ENCODE results near the gene RABGAP1L. TPM values are rescaled to one million over a fixed set of nuclear protein-coding genes. Genes with fewer than 3 reads are reported as not detected.

The RABGAP1L gene
- total and polyA plus RNA-seq, 2 donors (not counting 3 experiments of a cell fraction or from before 2014, with no cell fraction given): 6.4 to 22.2 TPM

DNA sequence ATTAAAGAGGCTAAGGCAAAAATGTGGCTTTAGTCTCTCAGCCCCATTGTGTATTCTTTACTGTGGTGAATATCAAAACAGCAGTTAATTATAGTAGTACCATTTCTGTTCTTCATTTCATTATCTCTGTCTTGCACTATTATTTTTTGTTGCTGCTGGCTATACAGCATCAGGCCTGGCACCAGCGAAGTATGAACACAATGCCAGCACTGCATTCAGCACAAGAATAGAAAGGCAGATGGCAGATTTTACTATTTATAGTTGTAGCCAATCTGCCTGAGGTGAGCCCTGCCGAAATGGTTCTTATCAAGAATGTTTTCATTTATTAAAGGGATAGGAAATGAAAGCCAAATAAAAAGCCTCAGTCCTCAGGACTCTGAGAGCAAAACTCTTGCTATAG lies 360.5 kb downstream of the RABGAP1L start:
- Histone ChIP-seq H3K79me2 (ENCODE audit: control insufficient read depth, insufficient read depth, low read length) (no peaks in the 10 kb centered on the region), H3K4me3 (replicated peaks in 1 of 3; ENCODE audit: insufficient read depth in 1 of 3, low read depth in 1 of 3, low read length in 3 of 3) (no peak overlapping the region), H3K4me1 (ENCODE audit: control insufficient read depth, extremely low read depth, insufficient read depth, low read length) (no peaks in the 10 kb centered on the region), H3K36me3 (ENCODE audit: control insufficient read depth in 2 of 2, extremely low read depth in 1 of 2, insufficient read depth in 2 of 2, low read length in 2 of 2) (no peaks in the 10 kb centered on the region), H3K9me1 (replicated peaks; ENCODE audit: control insufficient read depth, extremely low read depth, insufficient read depth, low read length) (no peaks in the 10 kb centered on the region), H3K4me2 (ENCODE audit: insufficient read depth, low read length) (no peak overlapping the region), H4K20me1 (replicated peaks; ENCODE audit: control insufficient read depth, extremely low read depth, insufficient read depth, low read length) (no peaks in the 10 kb centered on the region), H3K27ac (ENCODE audit: insufficient read depth, low read depth, low read length) (no peak overlapping the region), H3K27me3 (ENCODE audit: control insufficient read depth in 2 of 2, insufficient read depth in 2 of 2, low read length in 2 of 2) (no peaks in the 10 kb centered on the region), H2AFZ (ENCODE audit: low read depth, low read length) (no peak overlapping the region), H3K9ac (replicated peaks; ENCODE audit: extremely low read depth, insufficient read depth, low read length) (no peak overlapping the region), H3K9me3 (replicated peaks; ENCODE audit: control insufficient read depth, insufficient read depth, low read length) (no peaks in the 10 kb centered on the region)
- intact Hi-C loops (cut with micrococcal nuclease): no loop called here
- CTCF ChIA-PET: no interaction called here
- TF ChIP-seq, protein P1, sequence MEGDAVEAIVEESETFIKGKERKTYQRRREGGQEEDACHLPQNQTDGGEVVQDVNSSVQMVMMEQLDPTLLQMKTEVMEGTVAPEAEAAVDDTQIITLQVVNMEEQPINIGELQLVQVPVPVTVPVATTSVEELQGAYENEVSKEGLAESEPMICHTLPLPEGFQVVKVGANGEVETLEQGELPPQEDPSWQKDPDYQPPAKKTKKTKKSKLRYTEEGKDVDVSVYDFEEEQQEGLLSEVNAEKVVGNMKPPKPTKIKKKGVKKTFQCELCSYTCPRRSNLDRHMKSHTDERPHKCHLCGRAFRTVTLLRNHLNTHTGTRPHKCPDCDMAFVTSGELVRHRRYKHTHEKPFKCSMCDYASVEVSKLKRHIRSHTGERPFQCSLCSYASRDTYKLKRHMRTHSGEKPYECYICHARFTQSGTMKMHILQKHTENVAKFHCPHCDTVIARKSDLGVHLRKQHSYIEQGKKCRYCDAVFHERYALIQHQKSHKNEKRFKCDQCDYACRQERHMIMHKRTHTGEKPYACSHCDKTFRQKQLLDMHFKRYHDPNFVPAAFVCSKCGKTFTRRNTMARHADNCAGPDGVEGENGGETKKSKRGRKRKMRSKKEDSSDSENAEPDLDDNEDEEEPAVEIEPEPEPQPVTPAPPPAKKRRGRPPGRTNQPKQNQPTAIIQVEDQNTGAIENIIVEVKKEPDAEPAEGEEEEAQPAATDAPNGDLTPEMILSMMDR (IDR thresholded peaks at IDR 0.05; ENCODE audit: extremely low read depth in 1 of 2, insufficient read depth in 1 of 2, low read depth in 1 of 2, low read length in 2 of 2): no peak
- TF ChIP-seq MAX (IDR thresholded peaks at IDR 0.05; ENCODE audit: insufficient read depth, insufficient read length) (no peak), GATA2 (IDR thresholded peaks at IDR 0.05; ENCODE audit: insufficient read depth, insufficient read length, low read depth, low read length) (no peak), POLR2A (IDR thresholded peaks at IDR 0.05; ENCODE audit: low read depth, low read length) (no peak), FOS (IDR thresholded peaks at IDR 0.05; ENCODE audit: borderline replicate concordance, insufficient read depth, low read length) (no peak), JUN (IDR thresholded peaks at IDR 0.05; ENCODE audit: borderline replicate concordance, insufficient read depth, insufficient read length, low read depth) (no peak), EZH2 (IDR thresholded peaks at IDR 0.05; ENCODE audit: borderline replicate concordance, low read depth, low read length, severe bottlenecking) (no peak), MYC (IDR thresholded peaks at IDR 0.05; ENCODE audit: low read depth, low read length) (no peak), POLR2AphosphoS5 (IDR thresholded peaks at IDR 0.05; ENCODE audit: insufficient read depth, low read depth, low read length) (no peak)
- BruUV-seq (replicated peaks): no TSS peak
- DNase-seq (ENCODE audit: low read depth, low spot score) (no peak), FAIRE-seq (no peak)
- dilution Hi-C loops (cut with MboI; ENCODE audit: extremely low pct_ligation_motif_present, low sequenced_read_pairs): no loop called here
- POLR2A ChIA-PET: no interaction called here

Measured in endothelial cell of umbilical vein (primary cell).